ENCODE measurements around the gene CLTB. TPM values are rescaled to one million over a fixed set of nuclear protein-coding genes. Genes with fewer than 3 reads are reported as not detected.

CLTB gene
- total and polyA plus RNA-seq, 10 of the 15 experiments (the other 5 are each of a cell fraction or from before 2014, with no cell fraction given), result 1.6 to 52.8 (median 36.9) TPM

DNA sequence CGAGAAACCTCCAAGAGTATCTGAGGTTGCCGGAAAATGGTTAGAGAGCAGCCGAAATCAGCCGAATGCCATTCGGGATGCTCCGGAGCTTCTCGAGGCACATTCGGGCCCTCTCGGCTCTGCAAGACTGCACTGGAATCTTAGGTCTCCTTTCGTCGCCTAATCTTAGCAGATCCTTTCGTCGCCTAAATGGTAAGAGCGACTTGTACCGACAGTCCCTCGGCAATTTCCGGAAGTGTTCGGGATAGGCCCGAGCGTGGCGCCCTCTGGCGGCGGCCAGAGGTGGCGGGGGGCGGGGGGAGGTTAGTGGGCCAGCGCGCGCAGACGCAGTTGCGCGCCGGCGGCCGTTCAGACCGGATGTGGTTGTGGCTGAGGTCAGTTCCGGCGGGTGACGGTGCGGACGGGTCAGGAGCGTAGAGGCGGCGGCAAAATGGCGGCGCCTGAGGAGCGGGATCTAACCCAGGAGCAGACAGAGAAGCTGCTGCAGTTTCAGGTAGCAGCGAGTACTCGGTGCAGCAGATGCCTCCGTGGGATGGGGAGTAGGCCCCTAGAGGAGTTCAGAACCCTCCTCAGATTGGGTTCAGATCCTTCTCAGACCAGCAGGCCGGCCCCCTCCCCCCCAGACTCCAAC, 31.8 kb upstream of the CLTB start, which contains the start of gene FAF2 (continued):
- TF ChIP-seq ATF3 (IDR thresholded peaks at IDR 0.05; ENCODE audit: borderline replicate concordance, extremely low read depth, low read depth, low read length), result no peak
- TF ChIP-seq TCF12 (IDR thresholded peaks at IDR 0.05; ENCODE audit: low read depth, low read length), result peak; percentile 51; the same call in 1 of the 2 replicates
- TF ChIP-seq IKZF1 (conservative IDR thresholded peaks at IDR 0.05), result 0 out of 2 replicates have a peak, but pooled peaks have one; percentile 17
- TF ChIP-seq, protein P1, sequence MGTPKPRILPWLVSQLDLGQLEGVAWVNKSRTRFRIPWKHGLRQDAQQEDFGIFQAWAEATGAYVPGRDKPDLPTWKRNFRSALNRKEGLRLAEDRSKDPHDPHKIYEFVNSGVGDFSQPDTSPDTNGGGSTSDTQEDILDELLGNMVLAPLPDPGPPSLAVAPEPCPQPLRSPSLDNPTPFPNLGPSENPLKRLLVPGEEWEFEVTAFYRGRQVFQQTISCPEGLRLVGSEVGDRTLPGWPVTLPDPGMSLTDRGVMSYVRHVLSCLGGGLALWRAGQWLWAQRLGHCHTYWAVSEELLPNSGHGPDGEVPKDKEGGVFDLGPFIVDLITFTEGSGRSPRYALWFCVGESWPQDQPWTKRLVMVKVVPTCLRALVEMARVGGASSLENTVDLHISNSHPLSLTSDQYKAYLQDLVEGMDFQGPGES (IDR thresholded peaks at IDR 0.05), result no peak
- TF ChIP-seq IRF4 (IDR thresholded peaks at IDR 0.05; ENCODE audit: low read depth, low read length), result no peak
- TF ChIP-seq ESRRA (IDR thresholded peaks at IDR 0.05; ENCODE audit: low read length), result no peak
- no peak for TF ChIP-seq HDGF (IDR thresholded peaks at IDR 0.05)
- TF ChIP-seq CBX5 (IDR thresholded peaks at IDR 0.05; ENCODE audit: low read depth), result peak; percentile 47; the same call in 1 of the 2 replicates
- TF ChIP-seq NFYA (IDR thresholded peaks at IDR 0.05; ENCODE audit: borderline replicate concordance, low read depth, low read length), result no peak
- peak; percentile 76; the same call in 1 of the 2 replicates for TF ChIP-seq POLR2AphosphoS2 (IDR thresholded peaks at IDR 0.05; ENCODE audit: low read depth, low read length)
- no peak for TF ChIP-seq ATF2 (IDR thresholded peaks at IDR 0.05; ENCODE audit: low read length)
- no peak for TF ChIP-seq CEBPB (IDR thresholded peaks at IDR 0.05; ENCODE audit: borderline replicate concordance in 1 of 2, low read depth in 2 of 2, low read length in 2 of 2)
- no peak for TF ChIP-seq SUPT20H (IDR thresholded peaks at IDR 0.05; ENCODE audit: borderline replicate concordance, control insufficient read depth, low read depth, low read length)
- TF ChIP-seq, protein P2, sequence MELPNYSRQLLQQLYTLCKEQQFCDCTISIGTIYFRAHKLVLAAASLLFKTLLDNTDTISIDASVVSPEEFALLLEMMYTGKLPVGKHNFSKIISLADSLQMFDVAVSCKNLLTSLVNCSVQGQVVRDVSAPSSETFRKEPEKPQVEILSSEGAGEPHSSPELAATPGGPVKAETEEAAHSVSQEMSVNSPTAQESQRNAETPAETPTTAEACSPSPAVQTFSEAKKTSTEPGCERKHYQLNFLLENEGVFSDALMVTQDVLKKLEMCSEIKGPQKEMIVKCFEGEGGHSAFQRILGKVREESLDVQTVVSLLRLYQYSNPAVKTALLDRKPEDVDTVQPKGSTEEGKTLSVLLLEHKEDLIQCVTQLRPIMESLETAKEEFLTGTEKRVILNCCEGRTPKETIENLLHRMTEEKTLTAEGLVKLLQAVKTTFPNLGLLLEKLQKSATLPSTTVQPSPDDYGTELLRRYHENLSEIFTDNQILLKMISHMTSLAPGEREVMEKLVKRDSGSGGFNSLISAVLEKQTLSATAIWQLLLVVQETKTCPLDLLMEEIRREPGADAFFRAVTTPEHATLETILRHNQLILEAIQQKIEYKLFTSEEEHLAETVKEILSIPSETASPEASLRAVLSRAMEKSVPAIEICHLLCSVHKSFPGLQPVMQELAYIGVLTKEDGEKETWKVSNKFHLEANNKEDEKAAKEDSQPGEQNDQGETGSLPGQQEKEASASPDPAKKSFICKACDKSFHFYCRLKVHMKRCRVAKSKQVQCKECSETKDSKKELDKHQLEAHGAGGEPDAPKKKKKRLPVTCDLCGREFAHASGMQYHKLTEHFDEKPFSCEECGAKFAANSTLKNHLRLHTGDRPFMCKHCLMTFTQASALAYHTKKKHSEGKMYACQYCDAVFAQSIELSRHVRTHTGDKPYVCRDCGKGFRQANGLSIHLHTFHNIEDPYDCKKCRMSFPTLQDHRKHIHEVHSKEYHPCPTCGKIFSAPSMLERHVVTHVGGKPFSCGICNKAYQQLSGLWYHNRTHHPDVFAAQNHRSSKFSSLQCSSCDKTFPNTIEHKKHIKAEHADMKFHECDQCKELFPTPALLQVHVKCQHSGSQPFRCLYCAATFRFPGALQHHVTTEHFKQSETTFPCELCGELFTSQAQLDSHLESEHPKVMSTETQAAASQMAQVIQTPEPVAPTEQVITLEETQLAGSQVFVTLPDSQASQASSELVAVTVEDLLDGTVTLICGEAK (IDR thresholded peaks at IDR 0.05; ENCODE audit: borderline replicate concordance), result peak; percentile 90
- no peak for TF ChIP-seq PBX3 (IDR thresholded peaks at IDR 0.05; ENCODE audit: insufficient replicate concordance, low read depth, low read length)
- TF ChIP-seq, protein P3, sequence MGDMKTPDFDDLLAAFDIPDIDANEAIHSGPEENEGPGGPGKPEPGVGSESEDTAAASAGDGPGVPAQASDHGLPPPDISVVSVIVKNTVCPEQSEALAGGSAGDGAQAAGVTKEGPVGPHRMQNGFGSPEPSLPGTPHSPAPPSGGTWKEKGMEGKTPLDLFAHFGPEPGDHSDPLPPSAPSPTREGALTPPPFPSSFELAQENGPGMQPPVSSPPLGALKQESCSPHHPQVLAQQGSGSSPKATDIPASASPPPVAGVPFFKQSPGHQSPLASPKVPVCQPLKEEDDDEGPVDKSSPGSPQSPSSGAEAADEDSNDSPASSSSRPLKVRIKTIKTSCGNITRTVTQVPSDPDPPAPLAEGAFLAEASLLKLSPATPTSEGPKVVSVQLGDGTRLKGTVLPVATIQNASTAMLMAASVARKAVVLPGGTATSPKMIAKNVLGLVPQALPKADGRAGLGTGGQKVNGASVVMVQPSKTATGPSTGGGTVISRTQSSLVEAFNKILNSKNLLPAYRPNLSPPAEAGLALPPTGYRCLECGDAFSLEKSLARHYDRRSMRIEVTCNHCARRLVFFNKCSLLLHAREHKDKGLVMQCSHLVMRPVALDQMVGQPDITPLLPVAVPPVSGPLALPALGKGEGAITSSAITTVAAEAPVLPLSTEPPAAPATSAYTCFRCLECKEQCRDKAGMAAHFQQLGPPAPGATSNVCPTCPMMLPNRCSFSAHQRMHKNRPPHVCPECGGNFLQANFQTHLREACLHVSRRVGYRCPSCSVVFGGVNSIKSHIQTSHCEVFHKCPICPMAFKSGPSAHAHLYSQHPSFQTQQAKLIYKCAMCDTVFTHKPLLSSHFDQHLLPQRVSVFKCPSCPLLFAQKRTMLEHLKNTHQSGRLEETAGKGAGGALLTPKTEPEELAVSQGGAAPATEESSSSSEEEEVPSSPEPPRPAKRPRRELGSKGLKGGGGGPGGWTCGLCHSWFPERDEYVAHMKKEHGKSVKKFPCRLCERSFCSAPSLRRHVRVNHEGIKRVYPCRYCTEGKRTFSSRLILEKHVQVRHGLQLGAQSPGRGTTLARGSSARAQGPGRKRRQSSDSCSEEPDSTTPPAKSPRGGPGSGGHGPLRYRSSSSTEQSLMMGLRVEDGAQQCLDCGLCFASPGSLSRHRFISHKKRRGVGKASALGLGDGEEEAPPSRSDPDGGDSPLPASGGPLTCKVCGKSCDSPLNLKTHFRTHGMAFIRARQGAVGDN (IDR thresholded peaks at IDR 0.05), result peak; percentile 39; the same call in 1 of the 2 replicates
- peak; percentile 87 for TF ChIP-seq CREM (IDR thresholded peaks at IDR 0.05; ENCODE audit: low read depth)

Measured in GM12878 (cell line).